NT2/D1 (cell line): Measurements from ENCODE around the gene NT5DC4.

ENCODE experiments used
- DNase-seq: peaks from one replicate; pipeline ENCODE4 v3.0.0-alpha.2; 2011; ENCODE audit warnings: low read depth, low spot score
- H3K27me3 ChIP-seq: 2 replicates; pipeline ENCODE4 v1.6.0; 2011; ENCODE audit warnings: mild to moderate bottlenecking; ENCODE audit not compliant: insufficient read length, insufficient read depth
- H3K36me3 ChIP-seq: 2 replicates; pipeline ENCODE4 v1.6.1; 2011; ENCODE audit warnings: mild to moderate bottlenecking, low read length, mixed read lengths; ENCODE audit not compliant: insufficient read depth, insufficient read length
- H3K4me1 ChIP-seq: 2 replicates; pipeline ENCODE4 v1.5.1; 2011; ENCODE audit not compliant: insufficient read depth, insufficient read length
- H3K4me3 ChIP-seq: 2 replicates; pipeline ENCODE4 v1.5.1; 2011; ENCODE audit warnings: low read depth; ENCODE audit not compliant: insufficient read length
- H3K9ac ChIP-seq: 2 replicates; pipeline ENCODE4 v1.6.0; 2011; ENCODE audit warnings: low read depth; ENCODE audit not compliant: insufficient read length
- H3K9me3 ChIP-seq: 2 replicates; pipeline ENCODE4 v1.5.1; 2011; ENCODE audit warnings: mild to moderate bottlenecking, low read length; ENCODE audit not compliant: insufficient read depth
- SUZ12 ChIP-seq: IDR thresholded peaks from 2 replicates; pipeline ENCODE4 v1.6.1; 2011; ENCODE audit not compliant: insufficient read length, insufficient read depth; ENCODE audit errors: extremely low read depth
- YY1 ChIP-seq: IDR thresholded peaks from 2 replicates; pipeline ENCODE4 v1.6.1; 2011; ENCODE audit not compliant: insufficient read length, insufficient read depth
- ZNF274 ChIP-seq: IDR thresholded peaks from 2 replicates; pipeline ENCODE4 v1.6.1; 2011; ENCODE audit warnings: mild to moderate bottlenecking, low read depth, low read length

The NT5DC4 gene

GRCh38 chr2:112718863-112719370, 1.9 kb upstream of the NT5DC4 start:
- Histone ChIP-seq H3K4me1 (no peaks in the 10 kb centered on the region), H3K9me3 (no peaks in the 10 kb centered on the region), H3K27me3 (no peaks in the 10 kb centered on the region), H3K36me3 (no peaks in the 10 kb centered on the region), H3K9ac (no peak overlapping the region), H3K4me3 (no peak overlapping the region)
- DNase-seq: no peak
- TF ChIP-seq SUZ12 (no peak), YY1 (no peak), ZNF274 (no peak)

- H3K9me3 ChIP-seq: no peaks in the 10 kb centered on the region
- no peaks in the 10 kb centered on the region for H3K36me3 ChIP-seq
- no peak overlapping the region for H3K4me3 ChIP-seq
- H3K27me3 ChIP-seq: no peaks in the 10 kb centered on the region
- TF ChIP-seq ZNF274 (no peak), YY1 (no peak), SUZ12 (no peak)
- H3K9ac ChIP-seq: no peak overlapping the region
- H3K4me1 ChIP-seq: peaks cover 8% of the 10 kb centered on the region
- DNase-seq: no peak
Observed at GRCh38 chr2:112721819-112722522, 1.2 kb downstream of the NT5DC4 start.

GRCh38 chr2:112722816-112723546, 2.2 kb downstream of the NT5DC4 start:
- DNase-seq: no peak
- no peak overlapping the region for H3K4me3 ChIP-seq
- H3K9ac ChIP-seq: no peak overlapping the region
- H3K27me3 ChIP-seq: no peaks in the 10 kb centered on the region
- H3K4me1 ChIP-seq: peaks cover 8% of the 10 kb centered on the region
- TF ChIP-seq ZNF274 (no peak), YY1 (no peak), SUZ12 (no peak)
- H3K9me3 ChIP-seq: no peaks in the 10 kb centered on the region
- no peaks in the 10 kb centered on the region for H3K36me3 ChIP-seq

- H3K4me3 ChIP-seq: no peak overlapping the region
- no peak for DNase-seq
- peaks cover 8% of the 10 kb centered on the region for H3K4me1 ChIP-seq
- no peak overlapping the region for H3K9ac ChIP-seq
- H3K36me3 ChIP-seq: no peaks in the 10 kb centered on the region
- no peaks in the 10 kb centered on the region for H3K27me3 ChIP-seq
- TF ChIP-seq SUZ12 (no peak), ZNF274 (no peak), YY1 (no peak)
- no peaks in the 10 kb centered on the region for H3K9me3 ChIP-seq
Observed at GRCh38 chr2:112723547-112723940, 2.7 kb downstream of the NT5DC4 start.

GRCh38 chr2:112723995-112724394, 3.2 kb downstream of the NT5DC4 start:
- no peak for DNase-seq
- H3K4me1 ChIP-seq: peaks cover 8% of the 10 kb centered on the region
- no peaks in the 10 kb centered on the region for H3K27me3 ChIP-seq
- no peak overlapping the region for H3K4me3 ChIP-seq
- H3K36me3 ChIP-seq: no peaks in the 10 kb centered on the region
- H3K9ac ChIP-seq: no peak overlapping the region
- H3K9me3 ChIP-seq: no peaks in the 10 kb centered on the region
- no peak for TF ChIP-seq YY1
- no peak for TF ChIP-seq SUZ12
- no peak for TF ChIP-seq ZNF274

GRCh38 chr2:112724591-112725525, 4.0 kb downstream of the NT5DC4 start:
- DNase-seq: peak; percentile 22
- H3K27me3 ChIP-seq: no peaks in the 10 kb centered on the region
- H3K9me3 ChIP-seq: no peaks in the 10 kb centered on the region
- H3K4me3 ChIP-seq: no peak overlapping the region
- TF ChIP-seq YY1: no peak
- no peak for TF ChIP-seq ZNF274
- no peak for TF ChIP-seq SUZ12
- H3K9ac ChIP-seq: no peak overlapping the region
- H3K36me3 ChIP-seq: no peaks in the 10 kb centered on the region
- H3K4me1 ChIP-seq: peaks cover 8% of the 10 kb centered on the region
